Astrocyte of the cerebellum (primary cell): ENCODE data around the gene DMBX1.

Source experiments
- DNase-seq: peaks from one replicate; pipeline ENCODE4 v3.0.0-alpha.2; 2011; ENCODE audit warnings: low read depth
- H3K4me3 ChIP-seq: 2 replicates; pipeline ENCODE4 v1.5.1; 2011; ENCODE audit warnings: mild to moderate bottlenecking, low read depth, low read length, moderate library complexity
- in situ Hi-C: cut with HindIII; loops from 2 replicates; pipeline ENCODE4 v1.10.0; 2017; ENCODE audit warnings: low sequenced_read_pairs
- TF ChIP-seq, protein P1 (sequence below): IDR thresholded peaks from 2 replicates; pipeline ENCODE4 v1.5.1; 2012; ENCODE audit warnings: low read length, low read depth, moderate library complexity, mild to moderate bottlenecking; ENCODE audit errors: missing control alignments

The DMBX1 gene

GRCh38 chr1:46486432-46487015, 3.1 kb upstream of the DMBX1 start:
- DNase-seq, result no peak
- in situ Hi-C loops, result no loop called here
- H3K4me3 ChIP-seq, result no peak overlapping the region
- TF ChIP-seq, protein P1, sequence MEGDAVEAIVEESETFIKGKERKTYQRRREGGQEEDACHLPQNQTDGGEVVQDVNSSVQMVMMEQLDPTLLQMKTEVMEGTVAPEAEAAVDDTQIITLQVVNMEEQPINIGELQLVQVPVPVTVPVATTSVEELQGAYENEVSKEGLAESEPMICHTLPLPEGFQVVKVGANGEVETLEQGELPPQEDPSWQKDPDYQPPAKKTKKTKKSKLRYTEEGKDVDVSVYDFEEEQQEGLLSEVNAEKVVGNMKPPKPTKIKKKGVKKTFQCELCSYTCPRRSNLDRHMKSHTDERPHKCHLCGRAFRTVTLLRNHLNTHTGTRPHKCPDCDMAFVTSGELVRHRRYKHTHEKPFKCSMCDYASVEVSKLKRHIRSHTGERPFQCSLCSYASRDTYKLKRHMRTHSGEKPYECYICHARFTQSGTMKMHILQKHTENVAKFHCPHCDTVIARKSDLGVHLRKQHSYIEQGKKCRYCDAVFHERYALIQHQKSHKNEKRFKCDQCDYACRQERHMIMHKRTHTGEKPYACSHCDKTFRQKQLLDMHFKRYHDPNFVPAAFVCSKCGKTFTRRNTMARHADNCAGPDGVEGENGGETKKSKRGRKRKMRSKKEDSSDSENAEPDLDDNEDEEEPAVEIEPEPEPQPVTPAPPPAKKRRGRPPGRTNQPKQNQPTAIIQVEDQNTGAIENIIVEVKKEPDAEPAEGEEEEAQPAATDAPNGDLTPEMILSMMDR, result no peak

DNA sequence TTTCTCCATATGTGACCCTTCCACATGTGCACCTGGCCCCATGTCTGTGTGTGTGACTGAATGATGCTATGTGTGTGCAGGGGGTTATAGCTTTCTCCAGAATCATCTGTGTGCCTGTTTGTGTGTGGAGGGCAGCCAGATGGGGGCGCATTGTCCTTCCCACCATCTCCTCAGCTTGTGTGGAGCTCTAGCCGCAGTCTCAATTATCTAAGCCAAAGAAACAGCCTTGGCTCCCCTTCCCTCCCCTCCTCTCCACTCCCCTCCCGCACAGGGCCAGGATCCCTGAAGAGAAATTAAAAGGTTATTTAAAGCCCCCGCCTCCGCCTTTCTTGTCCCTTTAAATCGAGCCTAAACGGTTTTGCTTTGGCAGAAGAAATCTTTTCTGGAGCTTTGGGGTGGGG, 1.8 kb upstream of the DMBX1 start:
- DNase-seq, result no peak
- no peak overlapping the region for H3K4me3 ChIP-seq
- TF ChIP-seq, protein P1, result peak; percentile 15
- in situ Hi-C loops, result no loop called here

GRCh38 chr1:46488343-46489168, 1.1 kb upstream of the DMBX1 start:
- no peak overlapping the region for H3K4me3 ChIP-seq
- in situ Hi-C loops, result no loop called here
- DNase-seq, result no peak
- TF ChIP-seq, protein P1, result no peak

DNA sequence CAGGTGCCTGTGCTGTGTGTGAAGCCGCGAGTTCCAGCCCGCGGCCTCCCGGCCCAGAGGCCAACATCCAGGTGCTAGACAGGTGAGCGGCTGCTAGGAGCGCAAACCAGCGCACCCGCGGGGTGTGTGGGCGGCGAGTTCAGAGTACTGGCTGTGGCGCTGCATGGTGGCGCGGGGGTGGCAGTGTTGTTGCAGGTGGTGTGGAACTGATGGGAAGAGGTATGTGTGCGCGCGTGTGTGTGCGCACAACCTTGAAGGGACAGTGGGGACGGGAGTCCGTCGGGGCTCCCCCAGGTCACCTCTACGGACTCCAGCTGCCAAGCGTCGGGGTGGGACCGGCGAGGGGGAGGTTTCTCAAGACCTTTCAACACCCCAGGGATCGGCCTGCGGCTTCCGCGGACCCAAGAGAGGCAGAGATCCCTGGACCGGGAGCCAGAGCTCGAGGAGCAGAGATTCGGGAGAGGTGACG, 433 bp upstream of the DMBX1 start:
- TF ChIP-seq, protein P1, result no peak
- H3K4me3 ChIP-seq, result no peak overlapping the region
- in situ Hi-C loops, result no loop called here
- DNase-seq, result no peak

GRCh38 chr1:46490406-46490655, 695 bp downstream of the DMBX1 start:
- no peak overlapping the region for H3K4me3 ChIP-seq
- DNase-seq, result no peak
- TF ChIP-seq, protein P1, result no peak
- in situ Hi-C loops, result no loop called here

DNA sequence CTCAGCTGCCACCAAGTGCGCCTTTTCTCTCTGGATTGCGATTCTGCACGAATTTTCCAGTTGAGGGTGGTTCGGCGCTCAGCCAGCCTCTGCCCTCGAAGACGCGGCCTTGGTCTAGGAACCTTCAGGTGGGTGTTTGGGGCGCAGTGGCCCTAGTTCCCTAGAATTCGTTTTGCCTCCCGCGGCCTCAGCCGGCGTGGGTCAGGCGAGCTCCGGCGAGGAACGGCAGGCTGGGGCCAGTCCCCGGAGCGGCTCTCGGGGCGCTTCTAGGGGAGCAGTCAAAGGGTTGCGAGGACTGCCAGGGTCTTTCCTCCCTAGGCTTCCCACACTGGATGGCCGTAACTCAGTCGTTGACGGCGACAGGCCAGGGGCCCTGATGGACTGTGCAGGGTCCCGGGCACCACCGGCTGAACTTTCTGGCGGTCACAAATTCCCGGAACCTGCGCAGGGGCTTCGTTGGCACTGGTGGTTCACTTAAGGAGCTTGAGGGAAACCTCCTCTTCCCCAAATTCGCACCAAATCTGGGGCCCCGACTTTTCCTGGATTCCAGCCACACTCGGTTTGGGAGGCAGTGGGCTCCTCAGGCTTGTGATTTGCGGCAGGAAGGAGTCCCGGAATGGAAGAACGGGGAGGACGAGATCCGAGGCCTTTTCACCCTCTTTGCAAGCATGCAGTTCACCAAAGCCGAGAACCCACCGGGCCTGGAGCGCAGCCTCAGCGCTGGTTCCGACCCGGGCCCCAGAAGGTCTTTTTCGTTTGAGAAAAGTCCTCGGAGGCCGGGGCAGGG, 1.2 kb downstream of the DMBX1 start:
- in situ Hi-C loops, result no loop called here
- no peak overlapping the region for H3K4me3 ChIP-seq
- DNase-seq, result no peak
- TF ChIP-seq, protein P1, result no peak
